Measurements from ENCODE around the gene ESYT1.
"Not testable (repeated sequence)": the region's sequence is repeated elsewhere in the genome, so short reads cannot be mapped to it uniquely, and the experiment has no call there.

ESYT1 gene

DNA sequence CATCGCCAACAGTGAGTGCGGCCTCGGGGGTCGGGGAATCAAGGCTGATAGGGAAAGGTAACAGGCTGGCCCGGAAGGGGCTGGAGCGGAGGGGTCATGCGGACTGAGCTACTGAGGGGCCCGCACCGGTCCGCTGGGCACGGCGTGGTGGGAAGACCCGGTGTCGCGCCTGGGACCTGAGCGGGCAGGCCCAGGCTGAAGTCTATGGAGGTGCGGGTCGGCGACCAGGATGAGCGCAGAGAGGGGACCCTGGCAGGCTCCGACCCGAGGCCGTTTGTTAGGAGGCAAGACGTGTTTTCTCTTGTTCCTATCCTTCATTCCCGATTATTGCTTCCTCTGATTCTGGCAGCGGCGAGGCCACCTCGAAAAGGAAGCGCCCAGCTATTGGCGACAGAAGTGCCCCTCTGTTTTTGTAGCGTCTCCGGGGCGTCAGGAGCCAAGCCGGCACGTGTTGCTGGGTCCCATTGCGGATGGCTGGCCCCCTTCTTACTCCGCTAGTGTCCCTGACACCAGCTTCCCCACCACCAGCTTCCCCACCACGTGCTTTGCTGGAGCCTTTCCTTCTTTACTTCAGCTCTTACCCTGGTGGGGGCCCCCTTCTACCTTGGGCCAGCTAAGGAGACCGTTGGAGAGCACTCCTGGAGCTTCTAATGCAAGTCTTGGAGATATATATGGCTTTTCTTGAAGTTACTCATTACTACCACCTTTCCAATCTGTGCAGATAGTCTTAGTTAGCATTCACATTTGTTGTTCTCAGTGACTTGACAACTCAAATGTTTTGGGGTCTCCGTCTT lies 23.1 kb upstream of the ESYT1 start:
- no peak for DNase-seq

DNA sequence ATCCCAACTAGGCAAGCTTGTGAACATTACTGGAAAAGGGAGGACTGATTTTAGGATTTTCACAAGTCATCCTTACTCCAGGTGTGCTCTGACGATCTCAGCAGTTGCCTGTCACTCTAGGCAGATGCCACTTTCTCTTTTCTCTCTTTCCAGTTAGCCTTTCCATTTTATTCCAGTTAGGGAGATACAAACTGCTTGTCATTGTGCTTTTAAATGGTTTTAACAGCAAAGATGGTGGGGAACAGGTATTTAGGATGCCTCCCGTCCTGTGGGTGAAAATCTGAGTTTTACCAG lies 22.5 kb upstream of the ESYT1 start:
- no peak for DNase-seq

DNA sequence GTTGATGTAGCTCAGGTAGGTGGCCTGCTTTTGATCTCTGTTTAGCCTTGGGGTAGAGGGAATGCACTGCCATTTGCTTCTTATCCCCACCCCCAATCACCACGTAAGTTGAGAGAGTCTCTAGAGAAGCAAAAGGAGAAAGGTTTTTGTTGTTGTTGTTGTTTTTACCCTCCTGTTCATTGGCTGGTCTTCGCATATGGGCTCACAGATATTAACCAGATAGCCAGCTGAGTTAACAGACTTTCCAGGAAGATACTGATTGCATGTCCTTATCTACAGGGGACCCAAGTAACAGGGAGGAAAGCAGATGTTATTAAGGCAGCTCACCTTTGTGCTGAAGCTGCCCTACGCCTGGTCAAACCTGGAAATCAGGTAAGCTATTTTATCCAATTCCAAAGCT lies 20.8 kb upstream of the ESYT1 start:
- no peak for DNase-seq

GRCh38 chr12:56110571-56110970 lies 17.5 kb upstream of the ESYT1 start:
- no peak for DNase-seq

- DNase-seq: no peak
Measured at GRCh38 chr12:56114084-56114483, 14.0 kb upstream of the ESYT1 start.

- DNase-seq: no peak
Measured at GRCh38 chr12:56115329-56115728, 12.7 kb upstream of the ESYT1 start.

DNA sequence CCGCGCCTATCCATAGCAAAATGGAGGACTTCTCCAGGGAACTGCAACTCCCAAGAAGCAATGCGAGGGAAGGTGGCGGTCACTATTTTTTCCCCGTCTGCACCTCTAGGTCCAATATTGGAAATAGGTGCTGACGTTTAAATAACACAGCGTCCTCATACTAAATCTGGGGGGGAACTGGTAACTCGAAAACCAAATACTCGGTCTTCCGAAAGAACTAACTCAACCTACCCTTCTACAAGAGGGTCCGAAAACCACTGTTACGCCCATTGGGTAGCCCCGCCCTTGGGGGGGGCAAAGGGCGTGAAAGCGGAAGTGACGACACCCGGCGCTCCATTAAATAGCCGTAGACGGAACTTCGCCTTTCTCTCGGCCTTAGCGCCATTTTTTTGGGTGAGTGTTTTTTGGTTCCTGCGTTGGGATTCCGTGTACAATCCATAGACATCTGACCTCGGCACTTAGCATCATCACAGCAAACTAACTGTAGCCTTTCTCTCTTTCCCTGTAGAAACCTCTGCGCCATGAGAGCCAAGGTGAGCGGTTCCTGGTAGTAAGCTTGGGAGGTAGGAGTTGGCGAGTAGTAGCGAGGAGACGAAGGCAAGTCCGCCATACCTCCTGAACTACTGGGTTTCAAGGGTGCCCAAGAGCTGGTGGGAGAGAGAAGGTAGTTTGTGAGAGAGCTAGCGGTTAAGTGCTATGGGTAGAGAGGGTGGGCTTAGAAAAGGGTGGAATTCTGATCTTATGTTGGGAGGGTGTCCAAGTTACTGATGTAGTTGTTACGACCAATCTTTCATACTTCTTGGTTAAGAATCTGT lies 11.6 kb upstream of the ESYT1 start, which contains the start of gene RPL41:
TSS of gene RPL41 (plus strand) at position 367 of the 815 bp plus-strand sequence.
- DNase-seq: peak; percentile 69

- DNase-seq: not testable (repeated sequence)
Measured at GRCh38 chr12:56117082-56117706, 10.9 kb upstream of the ESYT1 start.

DNA sequence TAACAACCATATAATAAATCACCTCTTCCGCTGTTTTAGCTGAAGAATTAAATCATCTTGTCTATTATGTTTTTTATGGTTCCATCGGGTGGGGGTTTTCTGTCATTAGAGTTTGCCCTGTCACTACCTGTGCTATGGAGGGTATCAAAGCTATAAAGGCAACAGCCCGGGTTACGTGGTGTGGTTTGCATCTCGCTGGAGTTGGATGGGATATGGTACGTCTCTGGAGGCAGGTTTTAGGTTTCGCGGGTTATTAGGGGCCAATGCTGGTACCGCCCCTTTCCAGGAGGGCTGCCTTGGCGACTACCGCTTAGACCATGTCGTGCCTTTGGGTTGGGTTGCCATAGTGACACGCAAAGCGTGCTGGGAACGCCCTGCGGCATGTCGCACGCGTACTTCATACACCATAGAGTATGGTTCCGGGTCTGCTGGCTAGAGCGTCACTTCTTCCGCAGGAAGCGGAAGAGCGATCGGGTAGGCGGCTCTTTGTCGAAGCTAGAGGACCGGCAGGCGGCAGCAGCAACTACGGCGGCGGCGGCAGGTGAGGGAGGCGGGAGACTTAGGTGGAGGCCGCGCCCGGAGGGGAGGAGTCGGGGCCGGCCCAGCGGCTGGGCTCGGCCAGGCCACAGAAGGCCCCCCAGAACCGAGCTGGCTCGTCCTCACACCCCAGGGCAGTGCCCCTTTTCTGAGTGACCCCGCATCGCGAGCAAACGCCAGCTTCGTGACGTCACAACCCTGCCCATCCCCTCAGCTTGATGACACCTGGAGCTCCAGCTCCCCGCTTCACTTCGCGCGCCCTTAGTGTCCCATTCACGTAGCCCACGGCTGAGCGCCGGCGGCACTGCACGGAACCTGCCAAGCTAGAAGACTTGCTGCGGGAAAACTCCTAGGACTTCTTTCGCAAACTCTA lies 10.0 kb upstream of the ESYT1 start, which contains the start of gene ZC3H10:
TSS of gene ZC3H10 (plus strand) at position 489 of the 910 bp plus-strand sequence. CDS start 2,297 bp downstream, outside the sequence.
- peak; percentile 93 for DNase-seq

DNA sequence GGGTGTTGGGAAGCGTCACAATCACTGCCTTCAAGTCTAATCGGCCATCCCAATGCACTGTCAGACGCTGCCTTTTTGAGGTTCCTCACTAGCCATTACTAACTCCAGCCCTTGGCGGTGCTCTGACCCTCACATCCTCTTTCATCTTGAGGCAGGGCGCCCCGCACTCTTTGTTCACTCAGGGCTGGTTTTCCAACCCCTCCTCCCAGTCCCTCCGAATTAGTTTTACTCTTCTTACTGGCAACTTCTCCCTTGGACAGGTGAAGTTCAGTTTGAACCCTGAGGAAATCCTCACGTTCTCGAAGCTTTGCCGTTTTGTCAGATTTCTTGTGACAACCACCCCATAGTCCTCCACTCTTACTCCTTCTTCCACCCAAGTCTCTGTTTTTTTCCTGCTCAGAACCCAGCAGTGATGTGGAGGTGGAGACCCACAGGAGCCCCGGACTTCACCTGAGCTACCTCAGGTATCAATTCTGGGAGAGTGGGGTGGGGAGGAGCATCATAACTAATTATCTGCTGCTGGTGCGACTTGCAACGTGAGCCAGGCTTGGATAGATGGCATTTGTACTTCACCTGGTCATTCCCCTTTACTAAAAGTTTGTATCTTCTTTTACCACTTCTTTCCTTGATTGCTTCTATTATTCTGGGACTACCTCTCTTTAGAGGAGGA lies 9.2 kb upstream of the ESYT1 start:
- no peak for DNase-seq

- peak; percentile 38 for DNase-seq
Measured at GRCh38 chr12:56119361-56119796, 8.7 kb upstream of the ESYT1 start.

- no peak for DNase-seq
Measured at GRCh38 chr12:56120158-56120846, 7.8 kb upstream of the ESYT1 start.

GRCh38 chr12:56121204-56121870 lies 6.7 kb upstream of the ESYT1 start:
- DNase-seq: no peak

DNA sequence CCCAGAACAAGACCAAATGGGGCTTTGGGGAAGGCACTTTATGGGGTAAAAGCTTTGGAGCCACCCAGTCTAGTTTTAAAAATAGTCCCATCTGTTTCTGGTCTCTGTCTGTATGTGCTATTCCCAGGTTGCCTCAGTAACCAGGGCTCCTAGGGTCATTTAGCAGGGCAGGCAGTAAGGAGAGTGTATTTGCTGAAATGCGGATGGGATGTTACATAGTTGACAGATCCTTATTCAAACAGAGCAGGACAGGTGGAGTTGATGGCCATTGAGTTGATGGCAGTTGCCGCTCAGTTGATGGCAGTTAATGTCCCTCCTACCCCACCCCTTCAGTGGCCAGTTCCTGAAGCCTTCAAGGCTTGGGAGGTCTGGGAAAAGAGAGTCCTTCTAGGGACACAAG lies 5.4 kb upstream of the ESYT1 start:
- no peak for DNase-seq

GRCh38 chr12:56124133-56124532 lies 3.9 kb upstream of the ESYT1 start:
- no peak for DNase-seq

- no peak for DNase-seq
Measured at GRCh38 chr12:56126732-56127239, 1.3 kb upstream of the ESYT1 start.

DNA sequence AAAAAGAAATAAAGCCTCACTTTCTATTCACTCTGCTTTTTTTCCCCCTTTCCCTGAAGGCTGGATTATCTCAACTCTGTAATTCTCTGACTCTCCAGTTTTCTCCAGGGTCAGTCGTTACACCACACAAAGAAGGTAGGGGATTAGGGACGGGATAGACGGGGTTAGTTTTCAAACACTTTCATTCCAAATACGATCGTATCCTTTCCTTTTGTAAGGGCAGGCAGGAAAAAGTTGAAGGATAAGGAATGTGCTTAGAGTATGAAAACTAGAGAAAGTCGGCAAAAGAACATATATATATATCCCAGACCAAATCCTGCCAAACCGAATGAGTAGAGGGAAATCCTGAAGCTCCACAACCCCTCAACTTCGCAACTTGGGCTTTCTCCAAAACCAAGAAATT lies 581 bp upstream of the ESYT1 start:
- no peak for DNase-seq

- no peak for DNase-seq
Measured at GRCh38 chr12:56128670-56129205, 671 bp downstream of the ESYT1 start.

DNA sequence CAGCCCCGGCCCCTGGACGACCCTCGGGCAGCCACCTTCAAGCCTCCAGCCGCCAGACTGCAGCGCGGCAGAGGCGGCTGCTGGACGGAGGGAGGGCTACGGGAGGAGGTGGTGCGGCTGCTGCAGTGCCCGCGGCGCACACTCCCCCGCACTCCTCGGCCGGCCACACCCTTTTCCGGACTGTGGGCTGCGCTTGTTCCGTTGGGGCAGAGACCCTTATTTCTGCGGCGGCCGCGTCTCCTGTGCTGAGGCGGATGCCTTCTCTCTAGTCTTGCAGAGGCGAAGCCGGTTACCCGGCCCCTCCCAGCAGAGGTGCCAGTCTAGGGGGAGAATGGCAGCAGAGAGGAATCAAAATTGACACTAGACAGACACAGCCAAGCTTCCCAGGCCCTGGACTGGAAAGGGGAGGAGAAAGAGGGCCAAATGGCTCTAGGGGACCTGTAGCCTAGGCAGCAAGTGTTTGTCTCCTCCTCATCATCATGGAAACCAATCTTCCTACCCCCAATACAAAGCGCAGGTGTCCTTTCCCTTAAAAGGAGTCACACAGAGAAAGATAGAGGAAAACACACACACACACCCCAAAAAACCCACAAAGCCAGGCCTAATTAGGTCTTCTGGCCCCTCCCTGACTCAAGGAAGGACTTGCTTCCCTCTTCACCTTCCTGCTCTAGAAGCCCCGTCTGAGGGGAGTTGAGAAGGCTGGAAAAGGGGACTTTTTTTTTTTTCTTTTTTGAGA lies 1.3 kb downstream of the ESYT1 start:
- DNase-seq: no peak

Data from DMS79 (cell line).